ENCODE measurements around the gene PRKCD.

The PRKCD gene

DNA sequence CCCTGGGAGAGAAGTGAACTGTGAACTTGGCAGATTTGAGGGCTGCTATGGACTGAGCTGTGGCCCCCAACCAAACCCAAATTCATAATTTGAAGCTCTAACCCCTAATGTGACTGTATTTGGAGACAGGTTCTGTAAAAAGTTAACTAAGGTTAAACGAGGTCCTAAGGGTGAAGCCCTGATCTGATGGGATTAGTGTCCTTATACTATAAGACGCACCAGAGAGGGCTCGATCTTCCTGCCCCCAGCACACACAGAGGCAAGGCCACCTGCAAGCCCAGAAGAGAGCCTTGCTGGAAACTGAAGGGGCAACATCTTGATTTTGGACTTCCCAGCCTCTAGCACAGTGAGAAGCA is 60.8 kb downstream of the PRKCD start:
- DNase-seq: no peak

DNA sequence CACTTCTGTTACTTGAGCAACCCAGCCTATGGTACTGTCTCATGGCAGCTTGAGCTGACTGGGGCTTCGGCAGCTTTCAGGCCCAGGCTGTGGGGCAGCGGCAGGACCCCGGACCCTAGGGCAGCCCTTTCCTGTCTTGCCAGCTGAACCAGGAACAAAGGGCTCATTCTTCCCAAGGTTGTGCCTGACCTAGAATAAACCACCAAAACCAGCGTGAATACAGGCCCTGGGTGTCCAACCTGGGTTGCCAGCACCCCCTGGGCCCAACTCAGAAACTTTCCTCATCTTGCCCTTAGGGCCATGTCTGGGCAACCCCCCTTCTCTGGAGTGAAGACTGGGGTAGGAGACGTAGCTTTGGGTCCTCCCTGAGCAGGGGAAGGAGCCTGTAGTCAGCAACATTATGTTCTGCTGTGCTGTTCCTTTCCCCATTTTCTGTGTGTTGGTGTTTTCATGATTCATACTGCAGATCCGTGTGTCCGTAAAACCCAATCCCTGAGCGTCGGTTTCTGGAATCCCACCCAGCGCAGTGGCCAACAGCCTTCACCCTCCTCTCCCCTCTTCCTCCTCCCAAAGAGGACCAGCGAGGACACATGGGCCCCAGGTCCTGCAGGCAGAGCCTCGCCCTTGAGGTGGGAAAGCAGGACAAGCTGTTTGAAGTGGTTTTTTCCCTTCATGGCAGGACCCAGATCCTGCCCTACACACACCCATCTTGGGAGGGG is 61.3 kb downstream of the PRKCD start:
- DNase-seq: no peak

GRCh38 chr3:53223025-53223424 is 62.0 kb downstream of the PRKCD start:
- no peak for DNase-seq

DNA sequence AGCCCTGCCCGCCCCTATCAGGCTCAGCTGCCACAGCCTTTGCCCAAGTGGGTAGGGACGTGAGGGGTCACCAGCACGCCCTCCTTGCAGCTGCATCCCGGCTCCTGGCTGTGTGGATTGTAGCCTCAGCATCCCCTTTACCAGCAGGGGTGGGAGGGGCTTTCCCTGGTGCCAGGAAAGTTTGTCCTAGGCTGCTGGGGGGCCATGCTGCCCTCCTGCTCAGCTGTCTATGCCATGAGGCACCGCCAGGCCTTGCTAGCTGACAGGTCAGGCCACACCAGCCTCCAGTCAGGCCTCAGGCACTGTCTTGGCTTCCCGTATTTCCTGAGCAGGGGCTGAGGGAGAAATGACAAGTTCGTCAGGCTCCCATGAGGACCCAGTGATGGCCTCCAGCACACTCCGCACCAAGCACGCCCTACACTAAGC is 62.5 kb downstream of the PRKCD start:
- DNase-seq: no peak

DNA sequence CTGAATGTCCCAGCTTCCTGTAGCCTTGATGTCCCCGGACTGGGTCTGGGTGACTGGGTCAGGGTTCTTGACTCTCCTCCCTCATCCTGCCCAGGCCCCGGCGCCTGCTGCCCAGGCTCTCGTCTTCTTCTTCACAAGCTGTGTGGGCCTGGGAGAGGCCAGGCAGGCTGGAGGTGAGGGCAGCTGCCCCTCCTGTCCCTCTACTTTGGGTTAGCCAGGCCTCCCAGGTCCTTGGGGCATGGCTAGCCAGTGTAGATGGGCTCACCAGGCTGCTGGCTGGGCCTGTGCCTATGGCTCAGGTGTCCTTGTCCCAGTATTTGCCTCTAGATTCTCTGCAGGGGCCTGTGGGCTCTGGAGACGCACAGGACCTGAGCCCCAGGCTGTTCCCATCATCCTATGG is 63.0 kb downstream of the PRKCD start:
- DNase-seq: no peak

DNA sequence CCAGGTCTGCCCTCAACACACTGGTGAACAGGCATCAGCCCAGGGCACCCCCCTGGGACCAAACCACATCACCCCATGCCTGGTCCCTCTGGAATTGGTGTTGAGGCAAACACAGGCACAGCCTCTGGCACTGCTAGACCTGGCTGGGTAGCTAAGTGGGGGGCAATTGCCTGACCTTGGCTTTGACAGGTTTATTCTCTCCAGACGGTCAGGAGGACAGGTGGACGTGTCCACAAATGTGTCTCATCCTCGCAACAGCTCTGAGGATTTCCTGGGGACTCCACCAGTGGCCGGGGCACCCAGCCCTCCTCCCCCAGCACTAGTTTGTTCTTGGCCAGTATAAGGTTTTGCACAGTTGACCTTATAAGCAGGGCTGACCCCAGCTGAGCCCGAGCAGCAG is 63.5 kb downstream of the PRKCD start:
- DNase-seq: no peak

- no peak for DNase-seq
Observed at GRCh38 chr3:53225181-53225580, 64.2 kb downstream of the PRKCD start.

DNA sequence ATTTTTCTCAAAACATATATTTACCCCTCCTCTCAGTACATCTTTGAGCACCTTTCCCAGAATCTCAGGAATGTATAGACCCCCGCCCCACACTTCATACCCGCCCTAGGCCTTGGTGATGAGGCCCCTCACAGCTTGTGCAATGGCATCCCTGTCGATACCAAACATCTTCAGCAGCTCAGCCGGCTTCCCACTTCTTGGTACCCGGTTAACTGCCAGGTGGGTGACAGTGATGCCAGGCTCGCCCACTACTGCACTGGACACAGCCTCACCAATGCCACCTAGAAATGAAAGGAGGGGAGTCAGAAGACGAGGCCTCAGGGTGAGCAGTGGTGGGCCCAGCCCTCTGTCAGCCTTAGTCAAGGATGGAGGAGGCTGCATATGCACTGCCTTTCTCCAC is 64.6 kb downstream of the PRKCD start:
- DNase-seq: no peak

DNA sequence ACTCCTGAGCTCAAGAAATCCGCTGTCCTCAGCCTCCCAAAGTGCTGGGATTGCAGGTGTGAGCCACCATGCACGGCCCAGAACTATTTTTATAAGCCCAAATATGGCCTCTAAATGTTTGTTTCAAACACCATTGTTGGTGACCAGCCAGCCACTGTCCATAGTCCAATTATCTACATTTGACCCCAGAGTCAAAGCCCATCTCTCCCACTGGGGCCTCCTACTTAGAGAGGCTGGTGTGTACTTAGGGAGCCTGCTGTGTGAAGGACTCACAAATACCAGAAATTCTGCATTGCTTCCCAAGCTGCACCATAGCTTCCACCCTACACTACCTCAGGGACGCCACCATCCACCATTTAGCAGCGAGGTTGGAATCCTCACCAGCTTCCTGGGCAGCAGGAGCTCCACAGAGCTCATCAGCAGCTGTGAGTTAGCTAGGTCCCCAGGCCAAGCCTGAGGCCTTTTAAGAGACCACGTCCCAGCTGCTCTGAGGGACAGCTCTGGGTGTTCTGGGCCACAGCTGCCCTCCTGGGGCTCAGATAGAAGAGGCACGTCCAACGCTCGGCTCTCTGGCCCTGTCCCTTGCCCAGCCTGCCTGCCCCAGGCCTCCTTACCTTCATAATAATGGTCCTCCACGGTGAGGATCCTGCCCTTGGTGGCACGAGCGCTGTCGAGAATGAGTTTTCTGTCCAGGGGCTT is 65.3 kb downstream of the PRKCD start:
- DNase-seq: no peak

- DNase-seq: no peak
Observed at GRCh38 chr3:53226841-53227407, 65.9 kb downstream of the PRKCD start.

DNA sequence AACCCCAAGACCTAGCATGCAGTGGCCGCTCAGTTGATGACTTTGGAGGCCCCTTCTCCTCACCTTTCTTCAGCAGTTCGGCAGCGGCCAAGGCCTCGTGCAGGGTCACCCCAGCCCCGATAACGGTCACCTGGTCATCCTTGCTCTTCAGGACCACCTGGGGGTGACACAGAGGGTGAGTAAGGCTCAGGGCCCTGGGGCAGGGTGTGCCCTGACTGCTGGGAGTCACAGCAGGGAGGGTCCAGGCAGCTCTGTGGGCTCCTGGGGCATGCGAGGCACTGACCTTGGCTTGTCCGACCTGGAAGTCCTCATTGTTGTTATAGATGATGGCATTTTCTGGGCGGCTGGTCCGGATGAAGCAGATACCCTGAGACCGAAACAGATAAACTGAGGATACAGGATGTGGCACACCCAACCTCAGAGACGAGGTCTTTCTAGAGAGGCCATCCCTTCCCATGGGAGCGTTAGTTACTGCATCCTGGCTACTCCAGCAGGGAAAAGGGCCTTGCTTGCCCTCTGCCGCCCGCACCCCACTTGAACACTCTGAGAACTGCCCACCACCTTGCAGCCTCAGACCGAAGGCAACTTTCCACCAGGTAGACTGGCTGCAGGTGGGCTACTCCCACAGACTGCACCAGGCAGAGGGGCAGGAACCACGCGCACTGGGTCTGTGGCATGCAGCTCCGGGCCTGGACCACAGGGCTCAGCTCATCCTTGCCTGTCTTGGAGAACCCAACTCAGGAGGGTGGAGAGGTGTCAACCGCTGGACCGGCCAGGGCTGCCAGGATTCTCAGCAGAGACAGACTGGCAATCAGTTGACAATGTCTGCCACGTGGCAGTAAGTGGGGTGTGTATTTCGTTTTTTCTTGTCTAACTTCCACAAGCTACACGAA is 67.2 kb downstream of the PRKCD start:
- DNase-seq: no peak

GRCh38 chr3:53229171-53229570 is 68.2 kb downstream of the PRKCD start:
- DNase-seq: no peak

GRCh38 chr3:53229606-53230005 is 68.6 kb downstream of the PRKCD start:
- DNase-seq: no peak

DNA sequence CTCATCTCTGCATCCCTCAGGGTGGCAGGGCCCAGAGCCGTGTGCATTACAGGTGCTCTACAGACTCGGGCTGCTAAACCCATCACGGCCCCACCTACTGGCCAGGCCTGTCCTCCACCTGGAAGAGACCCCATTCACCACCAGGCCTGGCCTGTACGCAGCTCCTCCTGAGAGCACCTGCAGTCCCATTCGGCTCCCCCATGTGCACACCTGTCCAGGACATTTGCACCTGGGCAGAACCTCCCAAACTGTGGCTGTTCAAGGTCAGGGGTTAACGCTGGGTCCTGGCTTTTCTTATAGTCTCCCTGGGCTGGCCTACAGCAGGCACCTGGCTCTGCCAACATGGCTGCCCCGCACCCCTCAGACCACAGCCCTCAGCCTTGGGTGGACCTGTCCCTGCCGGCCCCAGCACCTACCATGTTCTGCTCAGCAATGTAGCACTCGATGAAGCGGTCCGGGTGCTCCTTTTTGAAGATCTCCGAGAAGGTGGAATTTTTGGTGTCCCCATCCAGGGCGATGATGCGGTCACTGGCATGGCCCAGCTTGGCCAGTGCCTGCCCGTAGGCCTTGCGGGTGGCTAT is 69.1 kb downstream of the PRKCD start:
- DNase-seq: no peak

DNA sequence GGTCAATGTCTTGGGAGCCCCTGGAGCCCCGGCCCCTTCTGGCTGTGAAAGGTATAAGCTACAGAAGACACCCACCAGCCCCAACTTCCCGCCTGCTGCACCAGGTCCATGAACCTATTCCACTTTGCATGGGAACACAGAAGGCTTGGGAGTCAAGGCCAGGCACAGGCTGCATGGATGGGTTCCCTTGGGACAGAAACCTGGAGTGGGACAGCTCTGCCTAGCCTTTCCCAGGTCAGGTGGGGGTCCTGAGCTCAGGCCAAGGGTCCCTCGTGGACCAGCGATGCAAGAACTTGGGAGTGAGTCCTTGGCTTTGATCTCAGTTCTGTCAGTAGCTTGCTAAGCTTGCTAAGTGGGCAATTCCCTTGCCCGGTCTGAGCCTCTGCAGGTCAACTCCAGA is 69.8 kb downstream of the PRKCD start:
- no peak for DNase-seq

GRCh38 chr3:53231532-53232511 is 70.8 kb downstream of the PRKCD start:
- no peak for DNase-seq

GRCh38 chr3:53232641-53233377 is 71.8 kb downstream of the PRKCD start:
- DNase-seq: no peak

- DNase-seq: no peak
Observed at GRCh38 chr3:53234130-53234840, 73.3 kb downstream of the PRKCD start.

DNA sequence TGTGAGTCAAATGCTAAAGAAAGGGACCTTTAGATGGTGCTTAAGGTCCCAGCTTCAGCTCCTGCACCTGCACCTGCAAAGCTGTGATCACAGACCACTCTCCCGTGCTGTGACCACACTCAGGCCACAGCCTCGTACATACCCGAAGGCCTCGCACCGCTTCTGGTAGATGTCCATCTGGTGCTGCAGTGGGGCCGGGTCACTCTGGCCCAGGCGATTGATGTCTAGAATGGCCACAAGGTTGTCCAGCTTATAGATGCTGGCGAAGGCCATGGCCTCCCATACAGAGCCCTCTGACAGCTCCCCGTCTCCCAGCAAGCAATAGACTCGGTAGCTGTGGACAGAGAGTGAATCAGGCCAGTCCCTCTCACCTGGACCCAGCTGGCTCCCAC is 73.8 kb downstream of the PRKCD start:
- DNase-seq: no peak

GRCh38 chr3:53235545-53235944 is 74.5 kb downstream of the PRKCD start:
- DNase-seq: no peak

Measured in CD4-positive, alpha-beta T cell treated with Interleukin-15 for 1 hour (primary cell).